NCI-H526 (cell line): ENCODE data around the gene LDHAL6A.

ENCODE experiments used
- DNase-seq, 2 experiments: peaks; one replicate each; lab custom pipeline; 2025; lab: John Stamatoyannopoulos, UW

The LDHAL6A gene

DNA sequence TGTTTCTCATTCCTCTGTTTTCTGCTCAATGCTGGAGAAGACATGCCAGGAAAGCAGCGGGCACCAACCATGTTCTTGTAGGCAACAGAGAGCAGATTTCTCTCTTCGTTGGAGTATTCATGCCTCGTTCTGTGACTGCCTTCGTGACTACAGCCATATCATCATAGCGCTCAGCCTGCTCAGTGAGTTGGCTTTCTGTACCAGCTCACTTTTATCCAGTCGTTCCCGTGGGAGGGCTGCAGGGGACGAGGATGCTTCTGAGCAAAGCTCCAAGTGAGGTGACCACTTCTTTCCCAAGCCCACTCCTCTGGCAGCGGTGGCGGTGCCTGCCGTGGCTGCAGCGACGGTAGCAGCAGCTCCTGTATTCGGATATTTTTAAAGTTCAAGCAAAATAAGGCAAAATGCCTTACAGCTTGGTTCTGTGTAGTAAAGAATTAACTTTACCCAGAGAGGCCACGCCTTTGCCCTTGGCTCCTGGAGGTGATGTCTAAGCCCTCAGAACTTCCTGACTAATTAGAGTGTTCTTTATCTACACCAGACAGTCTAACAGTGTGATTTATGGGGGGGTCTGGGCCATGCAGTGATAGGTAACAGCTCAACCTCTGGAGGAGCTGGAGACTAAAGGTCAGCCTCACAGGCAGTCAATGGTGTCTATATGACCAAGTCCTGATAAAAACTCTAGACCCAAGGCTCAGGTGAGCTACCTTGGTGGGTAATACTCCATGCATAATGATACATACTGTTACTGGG lies 35.3 kb downstream of the LDHAL6A start:
- DNase-seq, result no peak

GRCh38 chr11:18491924-18492323 lies 36.3 kb downstream of the LDHAL6A start:
- no peak for DNase-seq

- DNase-seq, result no peak
Measured at GRCh38 chr11:18492888-18493287, 37.2 kb downstream of the LDHAL6A start.

DNA sequence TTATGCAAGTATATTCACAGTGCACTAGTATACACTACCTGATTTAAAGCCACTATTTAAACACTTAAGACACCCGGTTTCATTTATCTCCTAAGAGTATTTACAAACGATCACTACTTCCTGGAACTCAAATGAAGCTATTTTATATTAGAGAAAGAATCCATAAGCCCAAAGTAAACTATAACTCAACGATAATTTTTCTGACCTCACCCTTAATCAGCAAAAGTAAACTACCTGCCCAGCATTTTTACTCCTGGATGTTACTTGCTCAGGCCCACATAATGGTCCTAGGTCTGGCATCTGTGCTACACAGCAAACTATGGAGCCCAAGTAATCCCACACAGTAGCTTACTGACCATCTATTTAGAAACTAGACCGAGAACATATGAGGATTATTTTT lies 37.7 kb downstream of the LDHAL6A start:
- no peak for DNase-seq

- DNase-seq, result no peak
Measured at GRCh38 chr11:18495271-18495670, 39.6 kb downstream of the LDHAL6A start.

DNA sequence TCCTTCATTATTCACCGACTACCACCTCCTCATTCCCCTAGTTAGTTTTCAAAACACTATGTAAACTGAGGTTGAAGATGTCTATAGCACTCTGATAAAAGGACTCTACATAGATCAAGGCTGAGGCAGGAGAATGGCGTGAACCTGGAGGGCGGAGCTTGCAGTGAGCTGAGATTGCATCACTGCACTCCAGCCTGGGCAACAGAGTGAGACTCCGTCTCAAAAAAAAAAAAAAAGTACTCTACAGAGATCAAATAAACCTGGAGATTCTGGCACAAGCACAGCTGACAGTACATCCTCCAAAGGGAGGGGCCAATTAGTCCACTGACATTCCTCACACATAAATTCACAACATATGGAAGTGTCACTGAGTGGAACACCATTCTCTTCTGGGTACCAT lies 40.0 kb downstream of the LDHAL6A start:
- no peak for DNase-seq

GRCh38 chr11:18498039-18498438 lies 42.4 kb downstream of the LDHAL6A start:
- no peak for DNase-seq

- DNase-seq, result no peak
Measured at GRCh38 chr11:18501629-18502028, 46.0 kb downstream of the LDHAL6A start.

- no peak for DNase-seq
Measured at GRCh38 chr11:18502352-18502751, 46.7 kb downstream of the LDHAL6A start.

DNA sequence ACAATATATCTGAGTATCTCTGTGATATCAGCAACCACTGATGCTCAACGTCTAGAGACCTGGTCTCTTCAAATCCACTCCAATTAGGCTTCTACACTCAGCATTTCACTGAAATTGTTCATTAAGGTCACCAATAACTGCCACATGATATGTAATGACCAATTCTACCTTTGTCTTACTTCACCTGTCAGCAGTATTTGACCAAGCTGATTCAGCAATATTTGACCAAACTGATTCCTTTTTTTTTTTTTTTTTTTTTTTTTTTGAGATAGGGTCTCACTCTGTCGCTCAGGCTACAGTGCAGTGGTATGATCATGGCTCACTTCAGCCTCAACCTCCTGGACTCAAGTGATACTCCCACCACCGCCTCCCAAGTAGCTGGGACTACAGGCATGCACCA lies 65.5 kb downstream of the LDHAL6A start:
- DNase-seq, result no peak

GRCh38 chr11:18522388-18522787 lies 66.7 kb downstream of the LDHAL6A start:
- DNase-seq, result peak in 1 of 2 experiments; percentile 1

DNA sequence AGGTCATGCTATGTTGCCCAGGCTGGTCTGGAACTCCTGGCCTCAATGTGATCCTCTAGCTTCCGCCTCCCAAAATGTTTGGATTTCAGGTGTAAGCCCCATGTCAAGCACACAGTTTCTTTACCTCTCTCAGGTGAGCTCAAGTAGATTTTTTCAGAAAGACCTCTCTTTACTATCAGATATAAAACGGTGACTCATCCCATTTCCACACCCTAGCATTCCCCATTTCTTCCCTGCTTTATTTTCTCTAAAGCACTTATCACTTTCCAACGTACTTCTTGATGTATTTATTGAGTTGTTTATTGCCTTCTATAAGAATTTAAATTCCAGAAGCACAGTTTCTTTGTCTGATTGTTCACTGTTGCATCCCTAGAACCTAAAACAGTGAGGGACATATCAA lies 67.4 kb downstream of the LDHAL6A start:
- DNase-seq, result no peak

DNA sequence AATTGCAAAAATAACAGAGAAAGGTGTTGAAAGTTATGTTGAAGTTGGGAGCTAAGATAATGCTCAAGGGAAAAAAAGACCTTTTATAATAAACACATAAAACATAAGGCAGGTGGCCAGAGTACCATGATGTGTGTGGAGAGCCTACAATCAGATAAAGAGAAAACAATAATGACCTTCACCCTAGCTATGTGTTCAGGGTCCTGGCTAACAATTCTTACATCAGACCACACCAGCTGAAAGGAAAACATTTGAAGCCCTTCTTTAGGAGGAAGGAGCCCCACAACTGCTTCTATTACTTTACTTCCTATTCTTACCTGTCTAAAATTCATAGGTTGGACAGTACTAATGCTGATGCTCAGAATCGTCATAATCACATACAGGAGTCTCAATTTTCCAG lies 68.6 kb downstream of the LDHAL6A start:
- DNase-seq, result no peak

- DNase-seq, result no peak
Measured at GRCh38 chr11:18526130-18526520, 70.5 kb downstream of the LDHAL6A start.

DNA sequence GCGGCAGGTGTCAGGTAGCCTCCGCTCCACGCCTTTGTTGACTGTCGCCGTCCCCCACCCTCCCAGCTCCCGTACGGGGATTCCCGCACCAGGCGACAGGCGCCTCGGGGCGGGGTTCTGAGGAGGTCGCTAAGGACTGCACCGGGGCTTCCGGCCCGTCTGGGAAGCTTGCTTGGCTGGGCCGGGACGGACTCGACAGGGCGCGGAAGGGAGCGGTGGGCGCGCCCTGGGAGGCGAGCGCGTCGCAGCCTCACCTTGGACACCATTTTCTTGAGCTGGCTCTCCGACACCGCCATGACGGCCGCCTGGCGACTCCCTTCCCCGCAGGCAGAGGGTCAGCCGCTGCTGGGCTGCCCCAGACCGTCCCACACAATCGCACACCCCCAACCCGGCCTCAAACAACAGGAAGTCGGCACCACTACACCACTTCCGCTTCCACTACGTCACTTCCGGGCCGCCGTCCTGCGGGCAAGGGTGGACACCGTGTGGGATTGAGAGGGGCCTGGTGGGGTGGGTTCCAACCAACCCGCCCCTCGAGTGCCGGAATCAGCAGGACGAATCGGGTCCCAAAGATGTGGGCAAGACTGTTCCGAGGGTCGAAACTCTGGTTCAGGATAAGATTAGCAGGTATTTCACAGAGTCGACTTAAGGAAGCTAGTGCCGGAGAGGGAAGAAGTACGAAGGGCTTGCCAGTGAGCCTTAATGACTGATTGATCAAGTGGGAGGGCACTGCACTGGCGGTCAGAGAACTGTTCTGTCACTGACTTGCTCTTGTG lies 71.1 kb downstream of the LDHAL6A start, which contains the start of gene TSG101:
TSS of gene TSG101 (minus strand) at position 422 of the 776 bp plus-strand sequence. CDS start at position 296, 126 bp downstream.
- peak; percentile 94 to 96 for DNase-seq

DNA sequence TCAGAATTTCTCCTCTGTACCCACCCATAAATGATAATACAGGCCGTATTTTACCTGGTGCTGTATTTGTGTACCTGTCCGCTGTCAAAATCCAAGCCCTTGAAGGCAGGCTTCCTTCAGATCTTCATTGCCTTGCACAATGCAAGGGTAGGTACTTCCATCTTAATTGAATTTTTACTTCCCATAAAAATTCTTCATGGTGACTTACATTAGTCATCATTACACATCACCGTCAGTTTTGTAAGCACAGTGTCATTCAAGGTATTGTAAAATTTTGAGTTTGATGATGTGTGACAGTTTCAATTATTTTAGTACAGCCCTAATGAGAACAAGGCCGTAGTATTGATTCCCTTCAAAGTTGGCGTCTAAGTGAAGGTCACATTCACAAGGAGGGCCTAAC lies 71.9 kb downstream of the LDHAL6A start:
- peak in 1 of 2 experiments; percentile 31 for DNase-seq
